HG02588 (cell line): ENCODE results near the gene ZNF646.

ENCODE experiments used
- ATAC-seq: cut with Tn5 transposase; IDR thresholded peaks from one replicate; pipeline ENCODE4 v1.9.1; 2021; ENCODE audit warnings: mild to moderate bottlenecking, moderate library complexity; ENCODE audit not compliant: unreplicated experiment

Gene ZNF646

GRCh38 chr16:31130336-31130891, 56.2 kb downstream of the ZNF646 start:
- ATAC-seq: no peak

- no peak for ATAC-seq
These were observed 56.7 kb downstream of the ZNF646 start for GRCh38 chr16:31130899-31131298.

- no peak for ATAC-seq
These were observed 57.2 kb downstream of the ZNF646 start for GRCh38 chr16:31131416-31131815.

GRCh38 chr16:31131841-31132271, 57.6 kb downstream of the ZNF646 start:
- ATAC-seq: no peak

- no peak for ATAC-seq
These were observed 58.2 kb downstream of the ZNF646 start for GRCh38 chr16:31132303-31132979.

GRCh38 chr16:31133046-31133501, 58.9 kb downstream of the ZNF646 start:
- no peak for ATAC-seq
